Tongue (tissue), 2 donors: ENCODE results near the gene FAM171A1. TPM values are rescaled to one million over a fixed set of nuclear protein-coding genes. Genes with fewer than 3 reads are reported as not detected.
A peak's percentile ranks its signal among the peaks of the same experiment; 100 is the strongest.

Experiments
- DNase-seq: peaks from one replicate; pipeline ENCODE4 v3.0.0-alpha.2; 2015
- total RNA-seq: library from RNA; depleted of rRNA; stranded (reverse); fragments of >200 nt; gene quantifications from one replicate; pipeline ENCODE4 v1.2.3, GENCODE V29; 2014

FAM171A1 gene
- total RNA-seq, 1 donor from 2014 or later, result 15.4 TPM

DNA sequence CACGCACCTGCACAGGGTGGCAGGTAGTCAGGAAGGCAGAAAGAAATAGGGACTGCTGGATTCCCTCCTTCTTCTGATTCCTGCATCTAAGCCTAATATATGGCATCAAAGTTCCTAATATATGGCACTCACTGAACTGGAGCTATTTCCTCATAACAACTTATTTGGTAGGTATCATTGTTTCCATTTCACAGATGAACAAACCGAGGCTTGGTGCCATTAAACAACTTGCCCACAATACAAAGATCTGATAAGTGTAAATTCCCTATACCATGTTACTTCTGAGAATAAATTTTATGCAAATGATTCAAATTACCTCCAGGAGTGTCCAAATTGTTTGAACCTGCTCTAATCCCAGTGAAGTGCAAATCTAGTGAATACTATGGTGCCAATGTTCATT is 2.1 kb upstream of the FAM171A1 start:
- no peak for DNase-seq

DNA sequence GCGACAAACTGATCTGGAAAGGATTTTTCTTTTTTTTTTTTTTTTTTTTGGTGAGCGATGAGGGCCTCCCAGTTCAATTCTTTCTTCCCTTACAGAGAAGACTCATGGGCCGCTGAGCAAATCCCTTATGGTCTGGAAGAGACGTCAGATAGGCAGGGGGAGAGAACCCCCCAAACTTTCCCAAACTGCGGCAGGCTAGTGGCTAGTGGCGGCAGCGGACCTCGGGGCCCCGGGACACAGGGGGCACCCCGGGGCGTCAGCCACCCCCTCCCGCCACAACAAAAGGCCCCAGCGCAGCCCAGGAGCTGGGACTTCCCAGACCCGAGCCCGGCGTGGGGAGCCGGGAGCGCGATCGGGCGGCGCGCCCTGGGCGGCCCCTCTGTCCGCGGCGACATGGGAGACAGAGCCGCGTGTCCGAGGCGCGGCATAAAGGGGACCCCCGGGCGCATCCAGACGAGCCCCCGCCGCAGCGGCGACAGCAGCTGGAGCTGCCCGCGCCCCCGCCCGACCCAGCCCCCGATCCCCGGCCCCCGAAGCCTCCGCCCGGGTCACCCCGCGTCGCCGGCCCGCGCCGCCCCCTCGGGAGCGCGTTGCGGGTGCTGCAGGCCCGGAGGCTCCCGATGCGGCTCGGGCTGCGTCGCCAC is 755 bp downstream of the FAM171A1 start:
- no peak for DNase-seq

DNA sequence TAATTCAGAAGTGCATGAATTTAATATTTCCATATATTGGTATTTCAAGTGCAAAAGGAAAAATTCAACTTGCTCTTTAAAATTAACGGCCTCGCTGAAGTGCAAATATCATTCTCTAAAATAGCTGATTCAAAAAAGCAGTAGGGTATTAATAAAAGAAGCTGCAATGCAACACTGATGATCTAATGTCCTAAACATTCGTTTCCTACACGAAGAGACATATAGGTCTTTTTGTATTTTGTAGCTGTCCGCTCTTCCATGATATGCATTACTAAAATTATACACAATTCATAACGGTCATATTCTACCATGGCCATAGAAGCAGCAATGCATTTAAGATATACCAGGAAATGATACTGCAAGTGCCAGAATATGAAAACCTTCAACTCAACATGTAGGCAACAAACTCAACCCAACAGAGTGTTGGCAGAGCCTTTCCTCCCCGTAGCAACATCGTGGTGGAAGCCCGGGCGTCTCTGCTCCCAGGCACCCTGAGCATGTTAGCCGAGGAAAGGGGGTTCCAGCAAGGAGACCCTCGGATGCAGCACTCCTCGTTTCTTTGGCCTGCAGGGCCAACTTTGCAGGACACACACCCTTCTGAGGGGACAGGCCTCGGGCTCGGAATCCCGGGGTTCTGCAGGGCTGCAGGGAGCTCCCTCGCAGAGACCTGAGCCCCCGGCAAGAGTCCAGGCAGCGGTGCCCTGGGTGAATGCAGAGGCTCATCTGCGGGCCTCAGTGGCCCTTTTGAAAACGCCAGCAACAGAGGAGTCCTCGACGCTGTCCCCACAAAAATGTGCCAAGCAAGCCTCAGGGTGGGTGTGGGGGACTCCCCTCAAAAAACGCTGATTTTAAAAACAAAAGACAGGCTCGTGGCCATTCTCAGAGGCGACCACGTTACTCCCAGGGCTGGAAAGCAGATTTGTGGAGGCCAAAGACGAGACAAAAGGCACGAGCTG is 1.6 kb downstream of the FAM171A1 start:
- DNase-seq, result peak; percentile 54

DNA sequence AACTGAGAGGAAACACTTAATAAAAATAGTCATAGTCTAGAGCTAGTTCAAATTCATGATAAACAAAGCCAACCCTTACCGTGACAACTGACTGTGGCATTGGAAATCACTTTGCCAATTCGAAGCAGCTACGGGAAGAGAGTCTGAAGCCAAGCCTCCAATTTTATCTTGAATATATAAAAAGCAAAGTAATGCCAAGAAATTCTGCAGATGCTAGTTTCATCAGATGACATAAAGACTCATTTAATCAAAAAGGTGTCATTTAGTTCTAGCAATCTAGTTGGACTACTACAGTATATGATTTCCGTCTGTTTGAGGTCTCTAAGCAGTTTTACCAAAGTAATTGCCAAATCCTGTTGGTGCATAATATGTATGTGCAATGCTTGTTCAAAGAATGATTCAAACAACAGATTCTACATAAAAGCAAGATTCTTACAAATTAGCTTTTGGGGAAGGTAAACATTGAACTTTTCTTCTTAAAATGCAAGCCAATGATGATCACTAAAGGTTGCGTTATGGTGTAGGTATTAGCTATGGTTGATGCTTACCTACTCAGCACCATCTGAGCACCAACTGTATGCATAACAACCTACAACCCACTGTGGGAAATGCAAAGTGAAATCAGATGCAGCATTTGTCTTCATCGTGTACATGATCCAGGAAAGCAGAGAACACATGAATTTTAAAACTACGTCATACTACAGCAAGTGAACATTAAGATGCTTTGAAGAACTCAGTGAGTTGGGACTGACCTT is 2.8 kb downstream of the FAM171A1 start:
- no peak for DNase-seq

DNA sequence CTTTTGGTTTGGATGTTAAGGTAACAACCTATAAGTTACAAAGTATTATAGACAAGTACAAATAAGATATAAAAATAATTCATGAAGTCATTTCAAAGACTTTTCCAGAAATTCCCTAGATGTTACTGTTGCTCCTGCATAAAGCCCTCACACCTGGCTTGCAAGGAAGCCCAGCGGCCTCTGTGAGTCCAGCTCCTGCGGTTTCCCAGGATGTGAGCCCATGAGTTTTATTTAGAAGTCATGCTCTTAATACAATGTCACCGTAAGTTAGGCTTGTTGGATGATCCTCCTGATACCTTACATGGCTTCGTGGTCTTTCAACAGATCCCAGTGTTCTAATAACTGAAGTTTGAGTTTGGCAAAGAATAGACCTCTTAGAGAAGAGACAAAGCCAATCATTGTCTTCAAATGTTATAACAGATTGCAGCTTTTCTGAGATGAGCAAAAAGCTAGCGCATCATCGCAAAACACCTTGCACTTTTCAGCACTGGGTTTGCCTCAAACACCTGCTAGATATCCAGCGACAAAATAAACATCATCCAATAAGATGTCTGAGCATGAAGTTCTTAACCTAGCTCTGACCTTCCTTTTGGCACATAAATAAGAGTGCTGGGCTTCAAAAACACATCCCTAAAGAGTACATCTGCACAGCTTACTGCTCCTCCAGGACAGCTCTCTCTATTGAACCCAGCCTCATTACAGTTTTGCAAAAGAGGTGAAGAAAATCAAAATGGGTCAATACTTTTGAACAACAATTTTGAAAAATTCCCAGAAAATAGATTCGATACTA is 3.6 kb downstream of the FAM171A1 start:
- DNase-seq, result peak; percentile 35

DNA sequence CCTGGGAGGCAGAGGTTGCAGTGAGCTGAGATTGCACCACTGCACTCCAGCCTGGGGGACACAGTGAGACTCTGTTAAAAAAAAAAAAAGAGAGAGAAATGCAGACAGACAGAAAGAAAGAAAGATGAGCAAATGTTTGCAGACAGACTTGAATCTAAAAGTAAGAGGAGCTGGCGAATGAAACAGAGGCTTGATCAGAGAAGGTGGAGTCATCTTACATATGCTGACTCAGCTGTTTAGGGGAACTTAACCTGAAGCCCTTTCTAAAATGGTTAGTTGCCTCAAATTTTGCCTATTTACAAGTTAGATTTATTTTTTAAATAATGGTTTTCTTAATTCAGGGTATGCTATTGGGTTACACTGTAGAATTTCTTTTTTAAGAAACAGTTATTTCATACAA is 5.4 kb downstream of the FAM171A1 start:
- DNase-seq, result no peak

DNA sequence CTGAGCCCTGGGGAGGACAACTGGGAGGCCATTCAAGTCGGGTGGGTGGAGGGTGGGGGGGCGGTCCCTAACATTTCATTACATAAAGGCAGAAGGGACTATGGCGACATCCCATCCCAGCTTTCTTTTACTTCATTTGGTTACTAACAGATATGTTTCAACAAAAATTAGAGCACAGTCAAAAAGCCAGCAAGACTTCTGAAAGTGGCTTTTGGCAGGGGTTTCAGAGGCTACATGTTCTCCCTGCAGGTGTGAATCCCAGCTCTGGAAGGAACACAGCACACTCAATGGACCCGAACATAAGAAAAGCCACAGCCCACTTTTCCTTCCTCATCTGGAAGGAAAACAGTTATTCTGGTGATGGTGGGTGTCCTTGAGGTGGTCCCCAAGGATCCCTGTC is 7.1 kb downstream of the FAM171A1 start:
- DNase-seq, result peak; percentile 43

DNA sequence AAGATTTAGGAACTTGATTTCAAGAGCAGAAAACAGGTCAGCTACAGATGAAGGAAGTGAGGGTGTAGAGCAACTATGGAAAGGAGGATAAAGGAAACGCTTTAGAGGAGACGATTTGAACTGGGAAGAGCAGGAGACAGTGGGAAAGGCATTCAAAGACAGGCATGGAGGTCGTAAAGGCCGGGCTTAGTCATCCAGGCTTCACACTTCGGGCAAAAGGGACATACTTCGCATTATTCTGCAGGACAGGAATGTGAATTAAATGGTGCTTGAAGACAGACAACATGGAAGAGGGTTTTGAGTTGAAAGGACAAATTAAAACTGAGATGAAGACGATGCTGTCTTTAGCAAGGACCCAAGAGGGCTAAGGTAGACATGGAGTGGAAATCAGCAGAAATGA is 8.1 kb downstream of the FAM171A1 start:
- DNase-seq, result no peak

DNA sequence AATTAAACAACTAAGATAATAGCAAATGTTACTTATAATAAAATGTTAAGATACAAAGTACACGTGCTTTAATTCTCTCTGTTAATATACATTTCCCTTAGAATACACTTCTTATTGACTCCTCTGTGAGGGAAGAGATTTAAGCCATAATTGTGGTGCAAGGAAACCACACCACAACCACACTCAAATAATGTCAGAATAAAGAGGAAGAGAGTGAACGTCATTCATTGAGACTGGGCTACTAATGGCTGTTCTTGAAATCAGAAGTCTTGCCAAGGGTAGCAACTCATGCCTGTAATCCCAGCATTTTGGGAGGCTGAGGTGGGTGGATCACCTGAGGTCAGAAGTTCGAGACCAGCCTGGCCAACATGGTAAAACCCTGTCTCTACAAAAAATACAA is 10.0 kb downstream of the FAM171A1 start:
- DNase-seq, result no peak

DNA sequence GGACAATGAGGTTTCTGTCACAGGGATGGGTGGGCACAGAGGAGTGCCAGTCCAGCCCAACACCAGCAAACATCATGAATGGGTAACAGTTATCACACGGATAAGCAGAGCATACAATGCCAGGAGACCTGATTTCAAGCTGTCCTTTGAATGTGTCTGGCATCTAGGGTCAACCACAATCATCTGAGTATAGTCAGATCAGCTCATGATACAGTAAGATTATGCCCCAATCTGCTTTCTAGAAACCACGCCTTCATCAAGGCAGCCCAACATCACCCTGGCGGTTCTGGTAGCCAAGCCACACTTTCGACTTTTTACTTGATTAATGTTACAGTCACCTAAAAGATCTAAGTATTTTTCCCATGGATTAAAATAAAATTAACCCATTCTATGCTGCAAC is 10.5 kb downstream of the FAM171A1 start:
- no peak for DNase-seq

DNA sequence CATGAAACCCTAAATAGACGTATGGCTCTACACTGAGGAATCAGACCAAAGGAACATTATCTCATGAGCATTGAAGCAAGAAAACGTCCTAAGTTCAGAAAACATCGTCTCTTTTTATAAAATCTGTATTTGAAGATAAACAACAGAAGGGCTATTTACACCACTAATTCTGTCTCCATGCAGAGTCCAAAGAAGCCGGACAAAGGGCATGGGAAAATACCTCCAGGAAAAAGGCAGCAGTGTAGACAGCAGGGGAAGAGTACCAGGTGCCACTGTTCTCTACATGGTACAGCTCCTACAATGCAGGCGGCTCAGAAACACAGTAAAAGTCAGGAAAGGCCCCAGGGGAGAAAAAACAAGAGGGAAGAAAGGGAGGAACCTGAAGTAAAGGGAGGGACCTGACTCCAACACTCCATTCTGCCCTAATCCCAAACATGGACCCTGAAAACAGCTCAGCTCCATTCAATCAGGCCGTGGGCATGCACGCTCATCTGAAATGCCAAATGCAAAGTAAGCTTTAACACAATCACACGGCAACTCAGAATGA is 17.5 kb downstream of the FAM171A1 start:
- no peak for DNase-seq

DNA sequence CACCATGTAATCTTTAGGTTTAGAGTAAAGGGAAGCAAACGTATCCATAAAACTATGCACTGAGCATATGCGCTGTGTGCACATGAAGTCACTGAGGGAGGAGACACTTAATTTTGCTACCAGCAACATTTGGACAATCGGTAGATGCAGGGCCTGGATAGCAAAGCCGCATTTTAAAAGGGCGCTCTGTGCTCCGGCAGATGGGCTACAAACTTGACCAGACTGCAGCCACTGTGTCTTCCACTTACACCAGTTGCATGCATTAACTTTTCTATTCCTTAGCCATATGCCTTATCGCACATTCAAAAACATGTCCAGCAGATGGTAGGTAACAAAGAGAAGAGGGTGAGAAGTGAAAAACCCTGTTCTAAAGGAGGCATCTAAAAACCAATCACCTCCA is 18.3 kb downstream of the FAM171A1 start:
- DNase-seq, result no peak

DNA sequence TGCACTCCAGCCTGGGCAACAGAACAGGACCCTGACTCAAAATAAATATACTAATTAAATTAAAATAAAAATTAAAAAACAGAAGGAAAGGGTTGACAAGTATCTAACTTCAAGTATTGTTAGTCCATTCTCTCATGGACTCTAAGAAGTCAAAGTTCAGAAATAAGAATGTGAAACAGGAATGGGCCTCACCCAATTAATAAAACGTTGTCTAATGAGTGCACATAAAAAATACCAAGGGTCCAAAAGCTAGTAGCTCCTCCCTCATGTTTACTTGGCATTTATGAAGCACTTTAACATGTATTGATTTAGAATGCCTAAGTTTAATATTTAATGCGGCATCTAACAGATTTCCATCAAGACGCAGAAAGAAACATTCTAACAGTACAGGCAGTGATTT is 18.9 kb downstream of the FAM171A1 start:
- no peak for DNase-seq

DNA sequence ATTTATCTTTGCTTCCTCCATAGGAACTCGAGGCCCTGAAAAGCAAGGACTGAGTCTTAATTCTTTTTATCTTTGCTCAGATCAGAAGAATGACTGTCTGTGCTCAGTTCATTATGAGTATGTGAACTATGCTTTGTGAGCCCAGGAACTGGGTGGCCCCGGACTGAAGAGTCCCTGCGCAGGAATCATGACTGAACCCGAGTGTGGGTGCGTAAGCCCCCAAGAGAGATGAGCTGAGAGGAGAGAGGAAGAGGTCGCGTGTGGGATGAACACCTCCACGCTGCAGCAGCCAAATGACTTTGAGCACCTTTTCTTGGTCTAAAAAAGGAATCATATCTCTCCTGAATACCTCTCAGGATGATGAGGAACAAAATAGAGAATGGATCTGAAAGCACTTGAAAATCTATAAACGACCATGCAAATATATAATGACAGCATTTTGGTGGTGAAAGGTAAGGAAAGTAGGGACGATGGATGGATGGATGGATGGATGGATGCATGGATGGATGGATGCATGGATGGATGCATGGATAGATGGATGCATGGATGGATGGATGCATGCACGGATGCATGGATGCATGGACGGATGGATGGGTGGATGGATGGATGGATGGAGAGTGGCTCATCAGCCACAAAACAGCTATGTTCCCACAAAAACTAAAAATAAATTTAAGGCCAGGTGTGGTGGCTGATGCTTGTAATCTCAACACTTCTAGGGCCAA is 19.8 kb downstream of the FAM171A1 start:
- no peak for DNase-seq

DNA sequence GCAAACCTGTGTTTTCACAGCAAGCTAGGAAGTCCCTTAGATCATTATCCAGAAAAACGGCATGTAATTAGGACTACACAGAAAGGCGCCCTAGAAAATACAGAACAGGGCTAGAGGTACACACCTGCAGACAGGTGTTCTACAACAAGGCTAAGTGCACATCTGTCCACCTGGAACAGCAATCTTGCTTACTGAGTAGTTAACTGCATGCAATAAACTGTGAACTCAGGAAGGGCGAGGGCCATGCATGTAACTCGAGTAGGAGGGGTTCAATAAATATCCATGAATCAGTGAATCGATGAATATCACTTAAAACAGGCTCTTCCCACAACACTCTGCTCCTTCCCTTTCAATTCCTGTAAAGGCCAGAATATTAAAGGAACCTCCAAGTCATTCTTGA is 22.0 kb downstream of the FAM171A1 start:
- no peak for DNase-seq

DNA sequence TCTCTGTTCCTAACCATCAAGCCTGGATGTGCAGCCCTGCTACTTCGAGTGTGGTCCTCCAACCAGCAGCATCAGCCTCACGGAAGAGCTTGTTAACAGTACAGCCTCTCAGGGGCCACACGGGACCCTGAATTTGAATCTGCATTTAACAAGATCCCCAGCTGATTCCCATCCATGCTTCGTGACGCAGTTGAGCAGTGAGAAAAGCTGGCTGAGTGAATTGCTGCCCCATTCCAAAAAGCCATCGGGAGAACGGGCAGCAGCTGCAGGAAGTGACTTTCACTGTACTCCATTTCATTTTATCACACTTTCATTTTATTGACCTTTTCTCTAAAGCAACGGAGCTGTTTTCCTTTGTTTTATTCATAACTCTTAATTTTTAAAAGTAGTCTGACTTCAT is 22.5 kb downstream of the FAM171A1 start:
- peak; percentile 80 for DNase-seq

DNA sequence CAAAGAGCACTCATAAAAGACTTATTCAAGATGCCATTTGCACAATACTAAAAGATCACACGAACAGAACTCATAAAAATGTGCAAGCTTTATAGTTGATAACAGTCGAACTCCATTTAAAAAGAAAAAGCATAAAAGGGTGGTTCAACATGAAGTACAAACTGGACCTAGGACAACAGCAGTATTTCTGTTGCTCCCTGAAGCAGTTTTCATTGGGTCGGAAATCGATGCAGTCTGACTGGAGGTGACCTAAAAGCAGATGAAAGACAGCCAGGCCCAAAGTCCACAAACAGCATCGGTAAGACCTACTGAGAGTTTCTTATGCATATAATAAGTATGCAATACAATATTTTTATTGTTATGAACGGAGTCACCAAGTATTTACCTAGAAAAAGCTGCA is 23.9 kb downstream of the FAM171A1 start:
- no peak for DNase-seq

DNA sequence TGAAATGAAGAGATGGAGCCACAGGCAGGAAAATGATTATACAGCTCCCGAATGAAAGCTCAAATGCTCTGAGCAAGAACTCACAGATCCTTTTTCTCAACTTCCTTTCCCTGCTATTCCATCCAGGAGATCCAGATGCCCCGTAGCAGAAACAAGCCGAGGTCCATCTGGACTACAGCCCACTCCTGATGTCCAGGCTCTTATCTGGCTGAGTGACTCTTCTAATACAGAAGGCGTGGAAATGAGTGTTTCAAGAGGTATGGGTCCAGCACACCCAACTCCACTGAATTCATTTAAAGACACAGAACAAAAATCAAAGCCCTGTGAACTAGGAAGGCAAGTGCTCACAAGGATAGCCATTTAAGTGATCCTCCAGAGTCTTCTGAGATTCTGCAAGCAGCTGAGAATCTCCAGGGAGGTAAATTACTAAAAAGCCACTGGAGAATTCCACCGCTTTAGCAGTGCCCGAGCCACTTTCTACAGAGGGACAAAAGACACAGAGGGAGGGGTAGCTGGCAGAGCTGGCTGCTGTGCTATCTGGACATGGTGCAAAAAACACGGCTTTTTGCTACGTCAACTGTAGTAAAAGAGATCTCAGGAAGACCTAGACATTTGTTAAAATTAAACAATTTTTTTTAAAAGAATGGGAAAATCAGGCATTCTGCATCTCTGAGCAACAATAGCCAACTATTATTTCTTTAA is 24.5 kb downstream of the FAM171A1 start:
- no peak for DNase-seq

DNA sequence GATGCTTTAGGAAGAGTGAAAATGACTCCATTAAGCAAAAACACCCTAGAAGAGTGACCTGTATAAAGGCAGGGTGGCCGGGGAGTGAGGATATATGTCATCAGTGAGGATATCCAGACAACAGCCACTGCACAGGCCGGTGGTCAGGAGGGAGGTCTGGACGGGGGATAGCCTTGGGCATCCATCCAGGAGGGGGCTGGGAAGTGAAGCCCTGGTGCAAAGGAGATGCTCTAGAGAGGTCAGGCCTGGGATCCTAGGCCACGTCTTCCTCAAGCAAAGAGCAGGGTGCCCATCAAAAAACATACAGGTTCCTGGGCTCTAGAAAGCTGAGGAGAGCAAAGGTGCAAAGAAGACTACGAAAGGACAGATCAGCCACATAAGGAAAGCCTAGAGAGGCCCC is 25.6 kb downstream of the FAM171A1 start:
- no peak for DNase-seq

DNA sequence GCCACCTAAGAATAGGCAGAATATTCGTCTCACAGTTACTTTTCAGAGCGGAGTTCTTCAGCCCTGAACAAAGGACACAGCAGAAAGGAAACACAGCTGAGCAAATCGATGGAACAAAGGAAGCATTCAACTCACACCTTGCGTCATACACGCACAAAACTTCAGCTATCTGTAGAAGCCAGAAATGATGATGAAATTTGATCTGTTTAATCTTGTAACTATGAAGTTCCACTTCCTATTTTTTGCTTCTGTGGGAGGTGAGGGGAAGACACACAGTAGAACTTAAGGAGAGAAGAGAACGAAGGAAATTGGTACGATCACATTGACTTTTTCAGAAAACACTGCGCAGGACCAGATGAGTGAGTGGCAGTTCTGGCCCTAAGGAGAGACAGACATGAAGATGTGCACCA is 26.2 kb downstream of the FAM171A1 start:
- peak; percentile 60 for DNase-seq
